ENCODE measurements around the gene ISX.
A peak's percentile ranks its signal among the peaks of the same experiment; 100 is the strongest.

ISX gene

GRCh38 chr22:35116269-35116668 is 50.3 kb downstream of the ISX start:
- DNase-seq (ENCODE audit: low read depth): no peak
- TF ChIP-seq, protein P1, sequence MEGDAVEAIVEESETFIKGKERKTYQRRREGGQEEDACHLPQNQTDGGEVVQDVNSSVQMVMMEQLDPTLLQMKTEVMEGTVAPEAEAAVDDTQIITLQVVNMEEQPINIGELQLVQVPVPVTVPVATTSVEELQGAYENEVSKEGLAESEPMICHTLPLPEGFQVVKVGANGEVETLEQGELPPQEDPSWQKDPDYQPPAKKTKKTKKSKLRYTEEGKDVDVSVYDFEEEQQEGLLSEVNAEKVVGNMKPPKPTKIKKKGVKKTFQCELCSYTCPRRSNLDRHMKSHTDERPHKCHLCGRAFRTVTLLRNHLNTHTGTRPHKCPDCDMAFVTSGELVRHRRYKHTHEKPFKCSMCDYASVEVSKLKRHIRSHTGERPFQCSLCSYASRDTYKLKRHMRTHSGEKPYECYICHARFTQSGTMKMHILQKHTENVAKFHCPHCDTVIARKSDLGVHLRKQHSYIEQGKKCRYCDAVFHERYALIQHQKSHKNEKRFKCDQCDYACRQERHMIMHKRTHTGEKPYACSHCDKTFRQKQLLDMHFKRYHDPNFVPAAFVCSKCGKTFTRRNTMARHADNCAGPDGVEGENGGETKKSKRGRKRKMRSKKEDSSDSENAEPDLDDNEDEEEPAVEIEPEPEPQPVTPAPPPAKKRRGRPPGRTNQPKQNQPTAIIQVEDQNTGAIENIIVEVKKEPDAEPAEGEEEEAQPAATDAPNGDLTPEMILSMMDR (IDR thresholded peaks at IDR 0.05; ENCODE audit: insufficient read depth, low read depth, low read length, missing control alignments): no peak
- H3K4me3 ChIP-seq (ENCODE audit: low read depth, low read length): no peak overlapping the region

- no peak overlapping the region for H3K4me3 ChIP-seq (ENCODE audit: low read depth, low read length)
- DNase-seq (ENCODE audit: low read depth): no peak
- TF ChIP-seq, protein P1 (IDR thresholded peaks at IDR 0.05; ENCODE audit: insufficient read depth, low read depth, low read length, missing control alignments): no peak
Measured at GRCh38 chr22:35116817-35117216, 50.9 kb downstream of the ISX start.

DNA sequence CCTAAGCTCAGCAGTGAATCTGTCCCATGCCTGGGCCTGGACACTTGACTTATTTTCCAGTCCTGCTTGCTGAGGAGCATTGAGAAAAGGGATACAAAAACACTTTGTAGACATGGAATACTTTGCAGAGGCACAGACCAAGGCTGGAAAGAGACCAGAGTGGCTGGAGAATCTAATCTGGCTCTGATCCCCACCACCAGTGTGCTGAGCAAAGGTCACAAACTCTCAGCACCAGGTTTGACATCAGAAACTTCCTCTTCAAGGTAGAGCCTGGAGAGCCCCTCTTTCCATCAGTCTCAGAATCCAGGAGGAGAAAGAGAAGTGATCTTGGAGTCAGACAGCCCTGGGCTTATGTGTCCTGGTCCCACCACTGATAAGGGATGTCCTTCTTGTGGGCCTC is 53.5 kb downstream of the ISX start:
- TF ChIP-seq, protein P1 (IDR thresholded peaks at IDR 0.05; ENCODE audit: insufficient read depth, low read depth, low read length, missing control alignments): no peak
- H3K4me3 ChIP-seq (ENCODE audit: low read depth, low read length): no peak overlapping the region
- no peak for DNase-seq (ENCODE audit: low read depth)

DNA sequence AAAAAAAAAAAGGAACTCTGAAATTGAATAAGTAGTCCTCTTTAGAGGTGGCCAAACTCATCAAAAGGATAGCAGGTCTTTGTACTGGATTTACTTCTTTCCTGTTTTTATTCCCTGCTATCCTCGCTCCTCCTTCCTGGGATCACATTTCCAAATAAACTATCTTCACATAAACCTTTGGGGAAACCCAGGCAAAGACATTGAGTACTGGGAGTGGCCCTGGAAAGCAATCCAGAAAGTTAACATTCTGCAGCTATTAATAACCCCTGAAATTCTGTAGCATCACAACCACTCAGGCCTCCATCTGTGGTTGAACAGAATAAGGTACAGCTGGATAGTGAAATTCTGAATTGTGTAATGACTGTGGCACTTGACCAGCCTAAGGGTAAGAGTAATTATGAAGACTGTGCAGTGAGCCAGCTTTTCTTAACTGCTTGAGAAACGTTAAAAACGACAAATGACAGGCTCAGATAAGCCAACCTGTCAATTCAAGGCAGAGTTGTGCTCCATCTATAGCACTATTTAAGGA is 58.8 kb downstream of the ISX start:
- DNase-seq (ENCODE audit: low read depth): peak; percentile 80
- TF ChIP-seq, protein P1 (IDR thresholded peaks at IDR 0.05; ENCODE audit: insufficient read depth, low read depth, low read length, missing control alignments): no peak
- H3K4me3 ChIP-seq (ENCODE audit: low read depth, low read length): no peak overlapping the region

- H3K4me3 ChIP-seq (ENCODE audit: low read depth, low read length): no peak overlapping the region
- DNase-seq (ENCODE audit: low read depth): peak; percentile 97
- TF ChIP-seq, protein P1 (IDR thresholded peaks at IDR 0.05; ENCODE audit: insufficient read depth, low read depth, low read length, missing control alignments): no peak
Measured at GRCh38 chr22:35126993-35127392, 61.0 kb downstream of the ISX start.

DNA sequence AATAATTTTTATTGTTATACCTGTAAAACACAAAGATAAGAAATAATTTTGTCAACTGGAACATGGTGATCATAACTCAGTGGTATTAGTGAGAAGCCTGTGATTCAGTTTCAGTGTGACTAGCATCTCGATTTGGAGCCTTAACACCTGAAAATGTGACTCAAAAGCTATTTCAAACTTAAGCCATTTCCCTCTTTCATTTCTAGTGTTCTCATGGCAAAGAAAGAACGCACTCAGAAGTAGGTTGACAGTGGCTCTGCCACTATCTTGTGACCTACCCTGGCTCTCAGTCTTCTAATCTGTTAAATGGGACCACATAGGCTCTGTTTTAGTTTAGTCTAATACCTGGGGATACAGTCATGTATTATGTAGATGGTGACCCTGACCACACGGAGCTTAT is 62.7 kb downstream of the ISX start:
- TF ChIP-seq, protein P1 (IDR thresholded peaks at IDR 0.05; ENCODE audit: insufficient read depth, low read depth, low read length, missing control alignments): no peak
- DNase-seq (ENCODE audit: low read depth): peak; percentile 94

DNA sequence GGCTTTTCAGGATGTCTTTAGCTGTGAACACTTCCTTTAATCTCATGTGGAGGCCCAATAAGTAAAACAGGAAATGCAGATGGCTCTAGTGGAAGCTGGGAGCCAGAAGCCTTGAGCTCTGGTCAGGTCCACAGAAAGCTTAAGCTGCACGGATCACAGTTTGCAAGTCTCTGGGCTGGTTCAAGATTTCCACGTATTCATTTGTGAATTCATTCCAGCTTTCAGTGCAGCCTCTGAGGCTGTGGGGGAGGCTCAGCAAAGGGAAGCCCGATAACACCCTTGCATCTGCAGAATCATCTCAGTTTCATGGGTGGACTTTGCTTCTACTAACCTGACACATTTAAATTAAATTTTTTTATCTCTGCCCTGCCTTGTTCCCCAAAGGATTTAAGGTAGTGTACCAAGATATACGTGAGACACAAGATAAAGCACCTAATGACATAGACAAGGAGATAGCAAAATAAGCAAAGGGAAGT is 65.6 kb downstream of the ISX start:
- H3K4me3 ChIP-seq (ENCODE audit: low read depth, low read length): no peak overlapping the region
- TF ChIP-seq, protein P1 (IDR thresholded peaks at IDR 0.05; ENCODE audit: insufficient read depth, low read depth, low read length, missing control alignments): no peak
- peak; percentile 51 for DNase-seq (ENCODE audit: low read depth)

More for the DNA sequence above, 62.7 kb downstream of the ISX start:
- H3K4me3 ChIP-seq (ENCODE audit: low read depth, low read length): peak overlapping the region; percentile 3; the same call in 1 of the 2 replicates
